ENCODE measurements around the gene SIAH2. TPM values are rescaled to one million over a fixed set of nuclear protein-coding genes. Genes with fewer than 3 reads are reported as not detected.

The SIAH2 gene
- total and polyA plus RNA-seq, 2 of the 8 experiments (the other 6 are each of a cell fraction or from before 2014, with no cell fraction given), result 23.9 to 34.2 TPM

GRCh38 chr3:150784747-150785125 is 21.8 kb upstream of the SIAH2 start (continued):
- TF ChIP-seq CHD7 (IDR thresholded peaks at IDR 0.05; ENCODE audit: insufficient replicate concordance, low read length), result no peak
- no peak for TF ChIP-seq ASH2L (IDR thresholded peaks at IDR 0.05; ENCODE audit: low read length)
- no peak for TF ChIP-seq JUN (IDR thresholded peaks at IDR 0.05; ENCODE audit: low read depth, low read length)
